A549 (cell line): ENCODE results near the gene KDF1. TPM values are rescaled to one million over a fixed set of nuclear protein-coding genes. Genes with fewer than 3 reads are reported as not detected.
"Not testable (repeated sequence)": the region's sequence is repeated elsewhere in the genome, so short reads cannot be mapped to it uniquely, and the experiment has no call there.

Source experiments
- ATAC-seq, 2 experiments: fragments of 200-7000 bp in 1 of 2; fragments of >200 bp in 1 of 2; cut with Nextera tagmentation in 1 of 2; cut with Tn5 transposase in 1 of 2; 3 replicates each; pipeline versions ENCODE4 v1.8.0 to v1.9.1; 2018 to 2020; ENCODE audit warnings: mild to moderate bottlenecking in 1 of 2, moderate library complexity in 1 of 2
- CTCF ChIA-PET: fragments of 300-600 bp; sonication (Branson Sonifier 250); formaldehyde crosslinking; extraction: SDS; loops from one replicate; lab custom pipeline; 2021; ENCODE audit warnings: antibody characterized with exemption, inconsistent platforms; lab: Yijun Ruan, JAX
- POLR2A ChIA-PET: fragments of 350-600 bp; formaldehyde crosslinking; extraction: SDS; loops from one replicate; lab custom pipeline; 2021; ENCODE audit warnings: antibody characterized with exemption, inconsistent platforms; lab: Yijun Ruan, JAX
- DNase-seq, 2 experiments: peaks; one replicate each; pipeline versions ENCODE4 v3.0.0 to v3.0.0-alpha.2; 2011 to 2016; ENCODE audit warnings: low read depth in 1 of 2, low spot score in 1 of 2
- FAIRE-seq: peaks from 2 replicates; lab custom pipeline; 2011; peaks lifted over from hg19 to GRCh38; lab: Jason Lieb, UNC
- H3K27ac ChIP-seq, 2 experiments: fragments of >200 bp; sonication (Bioruptor Twin); formaldehyde crosslinking; 3 replicates each; pipeline ENCODE4 v1.5.1; 2016 to 2017
- H3K4me1 ChIP-seq: fragments of >200 bp; sonication (Bioruptor Twin); formaldehyde crosslinking; 3 replicates; pipeline ENCODE4 v1.6.1; 2016
- H3K4me2 ChIP-seq: fragments of >200 bp; sonication (Bioruptor Twin); formaldehyde crosslinking; 3 replicates; pipeline ENCODE4 v1.6.1; 2016
- H3K4me3 ChIP-seq: fragments of >200 bp; sonication (Bioruptor Twin); formaldehyde crosslinking; 3 replicates; pipeline ENCODE4 v1.5.1; 2016
- H3K9me3 ChIP-seq: fragments of >200 bp; sonication (Bioruptor Twin); formaldehyde crosslinking; 3 replicates; pipeline ENCODE4 v1.6.1; 2016
- CBX2 ChIP-seq: fragments of 200-600 bp; sonication (generic); IDR thresholded peaks from 2 replicates; pipeline ENCODE4 v1.6.1; 2016; ENCODE audit warnings: low read depth, mild to moderate bottlenecking, borderline replicate concordance
- CHD2 ChIP-seq: fragments of 150-350 bp; IDR thresholded peaks from 2 replicates; pipeline ENCODE4 v1.6.1; 2014; ENCODE audit warnings: low read length; ENCODE audit not compliant: partially characterized antibody
- EHF ChIP-seq: fragments of 250-450 bp; sonication (Bioruptor Pico); IDR thresholded peaks from 2 replicates; pipeline ENCODE4 v1.5.0; 2020; ENCODE audit warnings: mild to moderate bottlenecking
- ESRRA ChIP-seq: fragments of 150-350 bp; IDR thresholded peaks from 2 replicates; pipeline ENCODE4 v1.6.1; 2014; ENCODE audit warnings: mild to moderate bottlenecking, low read length, borderline replicate concordance
- FOSL2 ChIP-seq, 2 experiments: fragments of 450-650 bp in 1 of 2; fragments of >200 bp in 1 of 2; sonication (Bioruptor Twin) in 1 of 2; formaldehyde crosslinking; IDR thresholded peaks; 2 replicates each; pipeline versions ENCODE4 v1.5.0 to v1.6.1; 2016 to 2020; ENCODE audit warnings: mild to moderate bottlenecking in 1 of 2, moderate library complexity in 1 of 2
- HOXB13 ChIP-seq: fragments of 250-450 bp; sonication (Bioruptor Pico); IDR thresholded peaks from 2 replicates; pipeline ENCODE4 v1.5.0; 2020; ENCODE audit warnings: low read depth, mild to moderate bottlenecking, moderate library complexity
- JUNB ChIP-seq: fragments of >200 bp; sonication (Bioruptor Twin); formaldehyde crosslinking; IDR thresholded peaks from 2 replicates; pipeline ENCODE4 v1.6.1; 2016
- MAX ChIP-seq: IDR thresholded peaks from 2 replicates; pipeline ENCODE4 v1.6.1; 2012
- MAZ ChIP-seq: fragments of 150-350 bp; IDR thresholded peaks from 2 replicates; pipeline ENCODE4 v1.6.1; 2014; ENCODE audit warnings: antibody characterized with exemption, low read depth, low read length, borderline replicate concordance
- MYC ChIP-seq: IDR thresholded peaks from 2 replicates; pipeline ENCODE4 v1.6.1; 2012; ENCODE audit warnings: mild to moderate bottlenecking, inconsistent platforms, low read length, improper control_type of control experiment, borderline replicate concordance
- NPAS2 ChIP-seq: fragments of 250-450 bp; sonication (Bioruptor Pico); IDR thresholded peaks from 2 replicates; pipeline ENCODE4 v1.8.0; 2022; ENCODE audit warnings: mild to moderate bottlenecking, moderate library complexity, borderline replicate concordance
- NR3C1 ChIP-seq: fragments of >200 bp; sonication (Bioruptor Twin); formaldehyde crosslinking; IDR thresholded peaks from 3 replicates; pipeline ENCODE4 v1.6.1; 2017
- PHF8 ChIP-seq: fragments of 200-600 bp; sonication (generic); IDR thresholded peaks from 2 replicates; pipeline ENCODE4 v1.6.1; 2016; ENCODE audit warnings: low read depth, mild to moderate bottlenecking, antibody characterized with exemption, moderate library complexity, borderline replicate concordance
- POLR2A ChIP-seq: IDR thresholded peaks from 2 replicates; pipeline ENCODE4 v1.6.1; 2012; ENCODE audit warnings: mild to moderate bottlenecking, low read length
- POLR2AphosphoS2 ChIP-seq: conservative IDR thresholded peaks from 2 replicates; pipeline ENCODE4 v1.6.1; 2012; ENCODE audit warnings: low read length, improper control_type of control experiment, inconsistent platforms
- RAD21 ChIP-seq, 2 experiments: fragments of >200 bp in 1 of 2; sonication (Bioruptor Twin) in 1 of 2; formaldehyde crosslinking in 1 of 2; IDR thresholded peaks in 1 of 2; conservative IDR thresholded peaks in 1 of 2; 2 replicates in 1 of 2; 3 replicates in 1 of 2; pipeline ENCODE4 v1.6.1; 2012 to 2018; ENCODE audit warnings: inconsistent platforms in 1 of 2
- RARB ChIP-seq: fragments of 250-450 bp; sonication (Bioruptor Pico); IDR thresholded peaks from 2 replicates; pipeline ENCODE4 v1.8.0; 2021; ENCODE audit warnings: mild to moderate bottlenecking, moderate library complexity
- REST ChIP-seq: fragments of 200-600 bp; sonication (generic); IDR thresholded peaks from 2 replicates; pipeline ENCODE4 v1.6.1; 2016; ENCODE audit warnings: antibody characterized with exemption, mild to moderate bottlenecking, moderate library complexity
- RFX5 ChIP-seq: fragments of 450-650 bp; IDR thresholded peaks from 2 replicates; pipeline ENCODE4 v1.7.1; 2014; ENCODE audit warnings: antibody characterized with exemption, mild to moderate bottlenecking, moderate library complexity
- RNF2 ChIP-seq: fragments of 200-600 bp; sonication (generic); IDR thresholded peaks from 2 replicates; pipeline ENCODE4 v1.6.1; 2016; ENCODE audit warnings: low read depth, mild to moderate bottlenecking, antibody characterized with exemption, moderate library complexity, borderline replicate concordance
- SMC3 ChIP-seq: fragments of >200 bp; sonication (Bioruptor Twin); formaldehyde crosslinking; IDR thresholded peaks from 3 replicates; pipeline ENCODE4 v1.6.1; 2018; ENCODE audit warnings: inconsistent platforms
- SREBF2 ChIP-seq: fragments of 450-650 bp; IDR thresholded peaks from 2 replicates; pipeline ENCODE4 v1.6.1; 2014; ENCODE audit warnings: mild to moderate bottlenecking, moderate library complexity
- ZFP36 ChIP-seq: fragments of 450-650 bp; IDR thresholded peaks from 2 replicates; pipeline ENCODE4 v1.6.1; 2014; ENCODE audit warnings: borderline replicate concordance; ENCODE audit not compliant: partially characterized antibody
- WGBS: methylation state at CpG from one replicate; pipeline ENCODE4 v1.1.6; 2017; ENCODE audit errors: missing lambda C conversion rate; 5-methylcytosine and 5-hydroxymethylcytosine counted together
- polyA plus RNA-seq, 4 experiments: library from polyadenylated mRNA; depleted of rRNA in 3 of 4; stranded (reverse); fragments of >200 nt; fragmentation: RNase III in 1 of 4; extraction: RNeasy Plus Mini Kit Qiagen cat#74134 plus additional on column Dnase treatment in 1 of 4; gene quantifications; 2 replicates in 3 of 4; 3 replicates in 1 of 4; pipeline ENCODE4 v1.2.3, GENCODE V29; 2011 to 2017
- TF ChIP-seq, protein P1 (sequence below): fragments of 450-650 bp; IDR thresholded peaks from 2 replicates; pipeline ENCODE4 v1.6.1; 2014; ENCODE audit warnings: antibody characterized with exemption
- TF ChIP-seq, protein P2 (sequence below): fragments of >200 bp; sonication (Bioruptor Twin); formaldehyde crosslinking; IDR thresholded peaks from 3 replicates; pipeline ENCODE4 v1.6.1; 2016
- TF ChIP-seq, protein P3 (sequence below): IDR thresholded peaks from 2 replicates; pipeline ENCODE4 v1.6.1; 2012

Gene KDF1
- polyA plus RNA-seq, 2 of the 4 experiments (the other 2 are of a cell fraction) = not detected

DNA sequence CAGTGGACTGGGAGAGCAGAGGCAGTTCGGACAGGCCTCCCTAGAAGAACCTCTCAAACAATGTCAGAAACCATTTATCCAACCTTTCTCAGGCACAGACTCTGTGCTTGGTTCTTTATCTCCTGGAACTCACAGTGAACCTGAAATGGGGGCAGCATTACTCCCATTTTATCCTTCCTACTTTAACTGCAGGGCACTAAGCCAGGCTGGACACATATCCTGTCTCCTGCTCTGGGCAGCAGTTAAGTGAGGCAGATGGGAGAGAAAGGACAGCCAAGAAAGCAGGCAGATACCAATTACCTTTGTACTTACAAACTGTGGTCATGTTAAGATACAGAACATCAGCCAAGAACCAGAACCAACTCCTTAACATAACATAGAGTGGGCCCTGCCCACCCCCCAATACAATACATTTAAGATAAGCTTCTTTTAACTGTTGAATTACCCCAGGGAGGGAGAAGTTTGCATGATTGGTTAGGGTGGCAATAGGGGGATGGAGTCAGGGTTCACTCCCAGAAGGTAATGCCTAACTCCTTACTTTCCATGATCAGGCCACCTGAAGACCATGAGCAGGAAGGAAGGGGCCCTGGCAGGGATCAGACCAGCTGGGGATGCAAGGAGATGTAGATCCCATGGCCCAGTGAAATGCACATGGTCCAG lies 10.9 kb downstream of the KDF1 start:
- Histone ChIP-seq H3K4me3 (no peak overlapping the region), H3K9me3 (no peaks in the 10 kb centered on the region), H3K4me2 (no peak overlapping the region), H3K4me1 (no peaks in the 10 kb centered on the region; the same call in 2 of the 3 replicates), H3K27ac (0 out of 6 replicates have a peak overlapping the region, but pooled peaks of 1 of the 2 experiments have one; percentile 16)
- ChIA-PET CTCF (interaction anchor here (1.3 to 1.5 kb wide), 2 partner anchors 17 to 33 kb away, joined by 3 read pairs; no protein-coding TSS in a partner anchor), POLR2A (no interaction called here)
- ATAC-seq = peak; percentile 5 to 40; a peak in 3 of 6 replicates
- 71% methylated on average over 1 of the region's 1 CpG for WGBS
- DNase-seq = no peak
- TF ChIP-seq SREBF2 (no peak), MAX (no peak), HOXB13 (no peak), JUNB (no peak), PHF8 (no peak), FOSL2 (IDR thresholded peaks at IDR 0.05) (no peak), FOSL2 (CRISPR knock-in tag; IDR thresholded peaks at IDR 0.05) (no peak), ESRRA (no peak), CHD2 (no peak), CBX2 (no peak)
- TF ChIP-seq, protein P1, sequence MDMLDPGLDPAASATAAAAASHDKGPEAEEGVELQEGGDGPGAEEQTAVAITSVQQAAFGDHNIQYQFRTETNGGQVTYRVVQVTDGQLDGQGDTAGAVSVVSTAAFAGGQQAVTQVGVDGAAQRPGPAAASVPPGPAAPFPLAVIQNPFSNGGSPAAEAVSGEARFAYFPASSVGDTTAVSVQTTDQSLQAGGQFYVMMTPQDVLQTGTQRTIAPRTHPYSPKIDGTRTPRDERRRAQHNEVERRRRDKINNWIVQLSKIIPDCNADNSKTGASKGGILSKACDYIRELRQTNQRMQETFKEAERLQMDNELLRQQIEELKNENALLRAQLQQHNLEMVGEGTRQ = no peak
- TF ChIP-seq, protein P2, sequence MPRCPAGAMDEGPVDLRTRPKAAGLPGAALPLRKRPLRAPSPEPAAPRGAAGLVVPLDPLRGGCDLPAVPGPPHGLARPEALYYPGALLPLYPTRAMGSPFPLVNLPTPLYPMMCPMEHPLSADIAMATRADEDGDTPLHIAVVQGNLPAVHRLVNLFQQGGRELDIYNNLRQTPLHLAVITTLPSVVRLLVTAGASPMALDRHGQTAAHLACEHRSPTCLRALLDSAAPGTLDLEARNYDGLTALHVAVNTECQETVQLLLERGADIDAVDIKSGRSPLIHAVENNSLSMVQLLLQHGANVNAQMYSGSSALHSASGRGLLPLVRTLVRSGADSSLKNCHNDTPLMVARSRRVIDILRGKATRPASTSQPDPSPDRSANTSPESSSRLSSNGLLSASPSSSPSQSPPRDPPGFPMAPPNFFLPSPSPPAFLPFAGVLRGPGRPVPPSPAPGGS = no peak
- FAIRE-seq = no peak

DNA sequence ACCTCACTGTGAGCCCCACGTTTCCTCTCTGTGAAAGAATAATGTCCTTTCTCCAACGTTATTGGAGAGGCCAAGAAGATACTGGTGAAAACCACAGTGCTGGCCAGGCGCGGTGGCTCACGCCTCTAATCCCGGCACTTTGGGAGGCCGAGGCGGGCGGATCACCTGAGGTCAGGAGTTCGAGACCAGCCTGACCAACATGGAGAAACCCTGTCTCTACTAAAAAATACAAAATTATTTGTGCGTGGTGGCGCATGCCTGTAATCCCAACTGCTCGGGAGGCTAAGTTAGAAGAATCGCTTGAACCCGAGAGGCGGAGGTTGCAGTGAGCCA lies 11.6 kb downstream of the KDF1 start:
- FAIRE-seq, DNase-seq, H3K9me3 ChIP-seq, H3K27ac ChIP-seq, ATAC-seq, POLR2A ChIA-PET, H3K4me2 ChIP-seq, H3K4me1 ChIP-seq, H3K4me3 ChIP-seq: not testable (repeated sequence)
- WGBS = 88% methylated on average over 16 of the region's 16 CpGs
- CTCF ChIA-PET = interaction anchor here (1.3 kb wide), 1 partner anchor 18 kb away, joined by 3 read pairs; no protein-coding TSS in a partner anchor

GRCh38 chr1:26946270-26946669 lies 14.0 kb downstream of the KDF1 start:
- ChIA-PET CTCF (interaction anchor here (1.1 to 2.3 kb wide), 2 partner anchors 21 to 40 kb away, joined by 3 to 7 read pairs; no protein-coding TSS in a partner anchor), POLR2A (no interaction called here)
- no peak overlapping the region for H3K27ac ChIP-seq

DNA sequence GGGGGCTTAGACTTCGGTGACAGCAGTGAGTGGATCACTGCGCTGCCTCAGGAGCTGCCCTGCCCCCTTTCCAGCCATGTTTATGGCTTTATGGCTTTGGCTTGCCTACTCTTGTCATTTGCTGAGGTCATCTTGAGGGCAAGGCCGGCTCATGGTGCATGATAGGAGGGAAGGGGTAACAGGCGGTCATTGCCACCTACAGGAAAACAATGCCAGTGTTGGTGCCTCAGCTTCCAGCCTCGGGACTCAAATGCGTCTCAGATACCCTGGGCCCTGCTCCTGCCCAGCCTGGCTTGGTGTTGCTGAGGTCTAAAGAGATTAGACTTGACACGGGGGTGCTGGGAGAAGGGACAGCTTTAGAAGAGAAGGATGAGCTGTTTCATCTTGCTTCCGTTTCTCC lies 14.5 kb downstream of the KDF1 start:
- Histone ChIP-seq H3K27ac (no peak overlapping the region), H3K9me3 (no peaks in the 10 kb centered on the region), H3K4me1 (no peaks in the 10 kb centered on the region; the same call in 2 of the 3 replicates), H3K4me3 (no peak overlapping the region), H3K4me2 (no peak overlapping the region)
- POLR2A ChIA-PET = no interaction called here
- CTCF ChIA-PET = interaction anchor here (1.1 kb wide), 1 partner anchor 40 kb away, joined by 3 read pairs; no protein-coding TSS in a partner anchor
- FAIRE-seq = no peak
- ATAC-seq = no peak
- no peak for DNase-seq
- 89% methylated on average over 8 of the region's 8 CpGs for WGBS
- TF ChIP-seq EHF = no peak
- TF ChIP-seq, protein P3, sequence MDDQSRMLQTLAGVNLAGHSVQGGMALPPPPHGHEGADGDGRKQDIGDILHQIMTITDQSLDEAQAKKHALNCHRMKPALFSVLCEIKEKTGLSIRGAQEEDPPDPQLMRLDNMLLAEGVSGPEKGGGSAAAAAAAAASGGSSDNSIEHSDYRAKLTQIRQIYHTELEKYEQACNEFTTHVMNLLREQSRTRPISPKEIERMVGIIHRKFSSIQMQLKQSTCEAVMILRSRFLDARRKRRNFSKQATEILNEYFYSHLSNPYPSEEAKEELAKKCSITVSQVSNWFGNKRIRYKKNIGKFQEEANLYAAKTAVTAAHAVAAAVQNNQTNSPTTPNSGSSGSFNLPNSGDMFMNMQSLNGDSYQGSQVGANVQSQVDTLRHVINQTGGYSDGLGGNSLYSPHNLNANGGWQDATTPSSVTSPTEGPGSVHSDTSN = no peak
- TF ChIP-seq RARB (CRISPR knock-in tag) = no peak
- no peak for TF ChIP-seq MAZ
- no peak for TF ChIP-seq RFX5
- TF ChIP-seq MYC = no peak
- no peak for TF ChIP-seq POLR2A
- TF ChIP-seq POLR2AphosphoS2 = no peak
- no peak for TF ChIP-seq REST
- TF ChIP-seq RAD21 (conservative IDR thresholded peaks at IDR 0.05 in 1 of 2, IDR thresholded peaks at IDR 0.05 in 1 of 2) = no peak
- no peak for TF ChIP-seq NR3C1

More at GRCh38 chr1:26946270-26946669, 14.0 kb downstream of the KDF1 start:
- no peak for ATAC-seq
- no peak for DNase-seq
- H3K9me3 ChIP-seq = no peaks in the 10 kb centered on the region
- H3K4me1 ChIP-seq = no peaks in the 10 kb centered on the region; the same call in 2 of the 3 replicates
- TF ChIP-seq NPAS2 (no peak), RNF2 (no peak), ZFP36 (no peak), SMC3 (no peak), MYC (no peak)
- H3K4me3 ChIP-seq = no peak overlapping the region
- no peak for FAIRE-seq
- WGBS = 84% methylated on average over 4 of the region's 4 CpGs
- no peak overlapping the region for H3K4me2 ChIP-seq
